MCF 10A (cell line): ENCODE measurements around the gene BCL2L11. TPM values are rescaled to one million over a fixed set of nuclear protein-coding genes. Genes with fewer than 3 reads are reported as not detected.
A peak's percentile ranks its signal among the peaks of the same experiment; 100 is the strongest.

Source experiments
- BruUV-seq: library from RNA; stranded (reverse); fragments of 400-500 nt; replicated peaks from 2 replicates; lab custom pipeline; 2021; lab: Mats Ljungman, UMichigan
- CTCF ChIA-PET: fragments of 300-600 bp; sonication (Branson Sonifier 250); formaldehyde crosslinking; extraction: SDS; loops from one replicate; lab custom pipeline; 2021; ENCODE audit warnings: antibody characterized with exemption, inconsistent platforms; lab: Yijun Ruan, JAX
- POLR2A ChIA-PET: fragments of 300-600, 350-650 bp; sonication (Branson Sonifier 250); formaldehyde crosslinking; extraction: SDS; loops from one replicate; lab custom pipeline; 2020; ENCODE audit warnings: antibody characterized with exemption, inconsistent platforms; lab: Yijun Ruan, JAX
- DNase-seq: peaks from one replicate; pipeline ENCODE4 v3.0.0-alpha.2; 2018; ENCODE audit not compliant: unreplicated experiment
- H3K27ac Mint-ChIP-seq: one replicate; pipeline ENCODE4 v1.8.0; 2022; ENCODE audit warnings: mild to moderate bottlenecking, low read depth, mixed read lengths; ENCODE audit not compliant: unreplicated experiment
- H3K27me3 Mint-ChIP-seq: one replicate; pipeline ENCODE4 v1.8.0; 2022; ENCODE audit warnings: mixed read lengths; ENCODE audit not compliant: insufficient read depth, unreplicated experiment
- H3K36me3 Mint-ChIP-seq: one replicate; pipeline ENCODE4 v1.8.0; 2022; ENCODE audit warnings: mild to moderate bottlenecking, moderate library complexity, mixed read lengths; ENCODE audit not compliant: insufficient read depth, unreplicated experiment
- H3K4me1 Mint-ChIP-seq: one replicate; pipeline ENCODE4 v1.8.0; 2022; ENCODE audit warnings: mixed read lengths; ENCODE audit not compliant: insufficient read depth, unreplicated experiment
- H3K4me3 Mint-ChIP-seq: one replicate; pipeline ENCODE4 v1.8.0; 2022; ENCODE audit warnings: mild to moderate bottlenecking, moderate library complexity, mixed read lengths; ENCODE audit not compliant: unreplicated experiment
- H3K9me3 Mint-ChIP-seq: one replicate; pipeline ENCODE4 v1.8.0; 2022; ENCODE audit warnings: mixed read lengths; ENCODE audit not compliant: unreplicated experiment
- CTCF ChIP-seq: fragments of 200-600 bp; IDR thresholded peaks from one replicate; pipeline ENCODE4 v1.8.0; 2022; ENCODE audit warnings: antibody characterized with exemption, mild to moderate bottlenecking; ENCODE audit not compliant: unreplicated experiment
- intact Hi-C: fragments of 100-400 bp; cut with micrococcal nuclease; formaldehyde crosslinking; loops from 2 replicates; pipeline ENCODE4 v1.14.1; 2022
- total RNA-seq: library from RNA; stranded (reverse); gene quantifications from 2 replicates; pipeline ENCODE4 v1.2.3, GENCODE V29; 2022

Gene BCL2L11
- total RNA-seq, 1 experiment from 2014 or later = 5.8 TPM

- Mint-ChIP-seq H3K27ac (no peak overlapping the region), H3K36me3 (peaks cover 31% of the 10 kb centered on the region), H3K4me3 (no peak overlapping the region), H3K9me3 (no peaks in the 10 kb centered on the region), H3K4me1 (peaks cover 28% of the 10 kb centered on the region), H3K27me3 (no peaks in the 10 kb centered on the region)
- BruUV-seq = no TSS peak
- POLR2A ChIA-PET = interaction anchor here (0.6 to 3.5 kb wide), 4 partner anchors 21 to 71 kb away, joined by 3 to 23 read pairs (median 6); partner anchors contain the start of gene BCL2L11
- TF ChIP-seq CTCF = no peak
- intact Hi-C loops = no loop called here
- DNase-seq = no peak
- CTCF ChIA-PET = interaction anchor here (0.8 kb wide), 1 partner anchor 10 kb away, joined by 3 read pairs; no protein-coding TSS in a partner anchor
Measured at GRCh38 chr2:111169924-111170323, 49.2 kb downstream of the BCL2L11 start.

- no peaks in the 10 kb centered on the region for H3K9me3 Mint-ChIP-seq
- no peak overlapping the region for H3K27ac Mint-ChIP-seq
- no peak overlapping the region for H3K4me3 Mint-ChIP-seq
- ChIA-PET CTCF (no interaction called here), POLR2A (interaction anchor here (1.2 kb wide), 1 partner anchor 51 kb away, joined by 8 read pairs; the partner anchor contains the start of gene BCL2L11)
- no peaks in the 10 kb centered on the region for H3K27me3 Mint-ChIP-seq
- intact Hi-C loops = no loop called here
- H3K36me3 Mint-ChIP-seq = peaks cover 16% of the 10 kb centered on the region
- DNase-seq = peak; percentile 60
- no TSS peak for BruUV-seq
- H3K4me1 Mint-ChIP-seq = peaks cover 41% of the 10 kb centered on the region
- no peak for TF ChIP-seq CTCF
Measured at GRCh38 chr2:111171337-111171930, 50.7 kb downstream of the BCL2L11 start.

GRCh38 chr2:111172666-111173065, 52.0 kb downstream of the BCL2L11 start:
- Mint-ChIP-seq H3K4me3 (no peak overlapping the region), H3K27me3 (no peaks in the 10 kb centered on the region), H3K27ac (no peak overlapping the region), H3K9me3 (no peaks in the 10 kb centered on the region), H3K36me3 (peaks cover 6% of the 10 kb centered on the region), H3K4me1 (peaks cover 50% of the 10 kb centered on the region)
- ChIA-PET CTCF (no interaction called here), POLR2A (interaction anchor here (0.5 to 1.2 kb wide), 4 partner anchors 28 to 52 kb away, joined by 3 to 8 read pairs (median 3); partner anchors contain the start of gene BCL2L11)
- no TSS peak for BruUV-seq
- intact Hi-C loops = no loop called here
- no peak for TF ChIP-seq CTCF
- no peak for DNase-seq

- Mint-ChIP-seq H3K27me3 (no peaks in the 10 kb centered on the region), H3K27ac (no peak overlapping the region), H3K36me3 (peaks cover 6% of the 10 kb centered on the region), H3K4me1 (peaks cover 50% of the 10 kb centered on the region), H3K4me3 (no peak overlapping the region), H3K9me3 (no peaks in the 10 kb centered on the region)
- no peak for TF ChIP-seq CTCF
- no TSS peak for BruUV-seq
- no peak for DNase-seq
- POLR2A ChIA-PET = interaction anchor here (0.5 to 1.2 kb wide), 2 partner anchors 28 to 32 kb away, joined by 3 read pairs; no protein-coding TSS in a partner anchor
- CTCF ChIA-PET = no interaction called here
- intact Hi-C loops = no loop called here
Measured at GRCh38 chr2:111173338-111173737, 52.6 kb downstream of the BCL2L11 start.
